ENCODE measurements around the gene NUDT8.
"Not testable (repeated sequence)": the region's sequence is repeated elsewhere in the genome, so short reads cannot be mapped to it uniquely, and the experiment has no call there.

Gene NUDT8

DNA sequence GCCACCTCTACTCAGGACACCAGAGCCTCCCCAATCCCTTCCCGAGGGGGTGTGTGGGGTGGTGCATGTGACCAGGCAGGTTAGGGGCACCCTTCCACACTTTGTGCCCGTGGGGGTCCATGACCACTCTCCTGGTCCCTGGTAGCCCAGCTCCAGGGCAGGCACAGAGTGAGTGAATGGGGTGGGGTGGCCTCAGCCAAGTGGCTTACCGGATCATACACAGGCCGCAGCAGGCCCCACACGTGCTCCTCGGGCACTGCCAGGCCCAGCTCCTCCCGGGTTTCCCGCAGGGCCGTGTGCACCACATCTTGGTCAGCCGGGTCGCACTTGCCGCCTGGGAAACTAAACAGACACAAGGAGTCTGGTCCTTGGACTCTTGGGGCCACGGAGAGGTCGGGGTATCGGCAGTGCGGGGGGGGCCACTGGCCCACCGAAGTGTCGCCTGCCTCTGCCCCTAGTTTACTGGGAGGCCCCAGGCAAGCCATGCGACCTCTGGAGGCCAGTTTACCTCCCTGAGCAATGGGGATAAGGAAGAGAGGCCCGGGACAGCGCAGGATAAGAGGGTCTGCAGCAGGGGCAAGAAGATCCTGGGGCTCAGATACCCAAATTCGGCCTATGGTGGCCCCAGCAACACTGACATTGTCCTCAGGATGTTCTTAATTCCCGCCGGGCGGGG, 889 bp downstream of the NUDT8 start:
- no peak for DNase-seq (ENCODE audit: low read depth in 3 of 3)

DNA sequence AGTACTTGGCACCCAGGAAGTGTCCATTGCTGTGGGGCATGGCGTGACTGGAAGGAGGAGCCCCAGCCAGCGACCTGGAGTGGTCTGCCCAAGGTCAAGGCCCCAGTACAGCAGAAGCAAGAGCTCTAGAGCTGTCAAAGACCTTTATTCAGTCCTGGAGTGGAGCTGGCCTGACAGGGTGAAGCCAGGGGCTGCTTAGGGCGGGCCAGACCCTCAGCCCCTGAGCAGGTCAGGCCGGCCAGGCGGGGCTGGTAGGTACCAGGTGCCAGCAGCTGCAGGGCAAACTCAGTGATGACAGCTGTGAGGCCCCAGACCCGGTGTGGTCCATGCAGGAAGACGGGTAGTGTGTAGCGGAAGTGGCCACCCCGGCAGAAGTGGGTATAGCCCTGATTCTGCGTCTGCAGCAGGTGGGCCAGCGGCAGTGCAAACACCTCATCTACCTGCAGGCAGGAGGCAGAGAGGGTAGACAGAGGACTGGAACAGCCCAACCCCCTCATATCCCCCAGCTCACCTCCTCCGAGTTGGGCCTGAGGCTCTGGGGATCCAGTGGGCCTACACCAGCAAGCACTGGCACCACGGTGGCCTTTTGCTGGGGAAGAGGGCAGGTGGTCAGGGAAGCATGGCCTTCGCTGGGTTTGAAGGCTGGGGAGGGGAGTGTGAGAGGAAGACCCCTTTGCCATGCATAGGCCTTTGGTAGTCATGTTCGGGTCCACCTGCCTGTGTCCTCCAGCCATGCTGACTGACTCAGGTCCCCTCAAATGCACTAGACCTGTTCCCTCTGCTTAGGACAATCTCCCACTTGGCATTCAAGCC, 1.7 kb downstream of the NUDT8 start:
- DNase-seq (ENCODE audit: low read depth in 3 of 3) = no peak

DNA sequence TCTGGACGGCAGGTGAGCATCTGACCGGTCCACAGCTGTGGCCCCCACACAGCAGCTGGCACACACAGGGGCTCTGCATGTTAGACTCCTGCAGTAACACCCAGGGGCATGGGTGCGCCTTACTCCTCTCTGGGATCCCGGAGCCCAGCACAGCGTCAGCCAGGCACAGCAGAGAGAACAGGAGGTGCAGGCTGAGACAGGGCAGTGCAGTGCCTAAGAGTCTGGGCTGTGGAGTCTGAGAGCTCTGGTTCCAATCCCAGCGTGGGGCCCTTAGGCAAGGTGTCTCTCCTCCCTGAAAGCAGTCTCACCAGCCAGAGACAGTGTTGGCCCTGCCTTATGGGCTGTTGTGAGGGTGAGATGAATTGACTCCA, 2.3 kb downstream of the NUDT8 start:
- DNase-seq (ENCODE audit: low read depth in 3 of 3) = no peak

DNA sequence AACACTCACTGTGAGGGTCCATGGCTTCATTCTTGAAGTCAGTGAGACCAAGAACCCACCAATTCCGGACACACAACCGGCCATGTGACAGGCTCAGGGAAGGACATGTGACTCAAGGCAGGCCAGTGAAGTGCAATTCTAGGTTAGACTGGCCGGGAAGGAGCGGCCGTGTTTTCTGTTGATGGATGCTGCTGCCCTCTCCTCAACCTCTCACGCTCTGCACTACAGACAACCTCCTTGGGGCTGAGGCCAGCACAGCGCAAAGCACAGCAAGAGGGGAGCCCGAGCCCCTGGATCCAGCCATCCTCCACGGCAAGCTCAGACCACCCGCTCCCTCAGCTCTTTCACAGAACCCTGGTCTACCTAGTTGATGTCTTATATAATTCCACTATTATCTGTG, 2.8 kb downstream of the NUDT8 start:
- no peak for DNase-seq (ENCODE audit: low read depth in 3 of 3)

DNA sequence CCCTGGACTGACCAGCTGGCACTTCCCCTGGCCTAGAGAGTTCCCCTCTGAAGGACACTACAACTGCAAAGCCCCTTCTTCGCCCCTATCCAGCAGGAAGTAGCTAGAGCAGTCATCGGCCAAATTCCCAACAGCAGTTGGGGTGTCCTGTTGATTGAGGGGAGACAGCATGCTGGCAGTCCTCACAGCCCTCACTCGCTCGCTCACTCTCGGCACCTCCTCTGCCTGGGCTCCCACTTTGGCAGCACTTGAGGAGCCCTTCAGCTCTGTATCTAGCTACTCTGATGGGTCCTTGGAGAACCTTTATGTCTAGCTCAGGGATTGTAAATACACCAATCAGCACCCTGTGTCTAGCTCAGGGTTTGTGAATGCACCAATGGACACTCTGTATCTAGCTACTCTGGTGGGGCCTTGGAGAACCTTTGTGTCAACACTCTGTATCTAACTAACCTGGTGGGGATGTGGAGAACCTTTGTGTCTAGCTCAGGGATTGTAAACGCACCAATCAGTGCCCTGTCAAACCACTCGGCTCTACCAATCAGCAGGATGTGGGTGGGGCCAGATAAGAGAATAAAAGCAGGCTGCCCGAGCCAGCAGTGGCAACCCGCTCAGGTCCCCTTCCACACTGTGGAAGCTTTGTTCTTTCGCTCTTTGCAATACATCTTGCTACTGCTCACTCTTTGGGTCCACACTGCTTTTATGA, 3.5 kb downstream of the NUDT8 start:
- not testable (repeated sequence) for DNase-seq (ENCODE audit: low read depth in 3 of 3)

- not testable (repeated sequence) for DNase-seq (ENCODE audit: low read depth in 3 of 3)
These were observed 5.9 kb downstream of the NUDT8 start for GRCh38 chr11:67623795-67624194.

DNA sequence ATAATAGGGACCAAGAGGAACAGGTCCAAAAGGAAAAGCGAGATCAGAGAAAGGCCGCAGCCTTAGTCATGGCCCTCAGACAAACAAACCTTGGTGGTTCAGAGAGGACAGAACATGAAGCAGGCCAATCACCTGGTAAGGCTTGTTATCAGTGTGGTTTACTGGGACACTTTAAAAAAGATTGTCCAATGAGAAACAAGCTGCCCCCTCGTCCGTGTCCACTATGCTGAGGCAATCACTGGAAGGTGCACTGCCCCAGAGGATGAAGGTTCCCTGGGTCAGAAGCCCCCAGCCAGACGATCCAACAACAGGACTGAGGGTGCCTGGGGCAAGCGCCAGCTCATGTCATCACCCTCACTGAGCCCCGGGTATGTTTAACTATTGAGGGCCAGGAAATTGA, 6.8 kb downstream of the NUDT8 start:
- not testable (repeated sequence) for DNase-seq (ENCODE audit: low read depth in 3 of 3)

DNA sequence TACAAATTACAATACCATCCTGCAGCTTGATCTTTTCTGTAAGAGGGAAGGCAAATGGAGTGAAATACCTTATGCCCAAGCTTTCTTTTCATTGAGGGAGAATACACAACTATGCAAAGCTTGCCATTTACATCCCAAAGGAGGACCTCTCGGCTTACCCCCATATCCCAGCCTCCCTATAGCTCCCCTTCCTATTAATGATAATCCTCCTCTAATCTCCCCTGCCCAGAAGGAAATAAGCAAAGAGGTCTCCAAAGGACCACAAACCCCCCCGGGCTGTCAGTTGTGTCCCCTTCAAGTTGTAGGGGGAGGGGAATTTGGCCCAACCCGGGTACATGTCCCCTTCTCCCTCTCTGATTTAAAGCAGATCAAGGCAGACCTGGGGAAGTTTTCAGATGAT, 7.8 kb downstream of the NUDT8 start:
- DNase-seq (ENCODE audit: low read depth in 3 of 3) = not testable (repeated sequence)

GRCh38 chr11:67620621-67621020, 9.1 kb downstream of the NUDT8 start:
- not testable (repeated sequence) for DNase-seq (ENCODE audit: low read depth in 3 of 3)

GRCh38 chr11:67619683-67620618, 9.8 kb downstream of the NUDT8 start:
- not testable (repeated sequence) for DNase-seq (ENCODE audit: low read depth in 3 of 3)

DNA sequence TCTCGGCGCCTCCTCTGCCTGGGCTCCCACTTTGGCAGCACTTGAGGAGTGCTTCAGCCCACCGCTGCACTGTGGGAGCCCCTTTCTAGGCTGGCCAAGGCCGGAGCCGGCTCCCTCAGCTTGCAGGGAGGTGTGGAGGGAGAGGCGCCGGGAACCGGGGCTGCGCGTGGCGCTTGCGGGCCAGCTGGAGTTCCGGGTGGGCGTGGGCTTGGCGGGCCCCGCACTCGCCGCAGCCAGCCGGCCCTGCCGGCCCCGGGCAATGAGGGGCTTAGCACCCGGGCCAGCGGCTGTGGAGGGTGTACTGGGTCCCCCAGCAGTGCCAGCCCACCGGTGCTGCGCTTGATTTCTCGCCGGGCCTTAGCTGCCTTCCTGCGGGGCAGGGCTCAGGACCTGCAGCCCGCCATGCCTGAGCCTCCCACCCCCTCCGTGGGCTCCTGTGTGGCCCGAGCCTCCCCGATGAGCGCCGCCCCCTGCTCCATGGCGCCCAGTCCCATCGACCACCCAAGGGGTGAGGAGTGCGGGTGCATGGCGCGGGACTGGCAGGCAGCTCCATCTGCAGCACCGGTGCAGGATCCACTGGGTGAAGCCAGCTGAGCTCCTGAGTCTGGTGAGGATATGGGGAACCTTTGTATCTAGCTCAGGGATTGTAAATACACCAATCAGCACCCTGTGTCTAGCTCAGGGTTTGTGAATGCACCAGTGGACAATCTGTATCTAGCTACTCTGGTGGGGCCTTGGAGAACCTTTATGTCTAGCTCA, 10.7 kb downstream of the NUDT8 start:
- DNase-seq (ENCODE audit: low read depth in 3 of 3) = not testable (repeated sequence)

GRCh38 chr11:67617243-67617953, 12.3 kb downstream of the NUDT8 start:
- DNase-seq (ENCODE audit: low read depth in 3 of 3) = no peak

GRCh38 chr11:67616431-67617242, 13.1 kb downstream of the NUDT8 start:
- DNase-seq (ENCODE audit: low read depth in 3 of 3) = no peak

DNA sequence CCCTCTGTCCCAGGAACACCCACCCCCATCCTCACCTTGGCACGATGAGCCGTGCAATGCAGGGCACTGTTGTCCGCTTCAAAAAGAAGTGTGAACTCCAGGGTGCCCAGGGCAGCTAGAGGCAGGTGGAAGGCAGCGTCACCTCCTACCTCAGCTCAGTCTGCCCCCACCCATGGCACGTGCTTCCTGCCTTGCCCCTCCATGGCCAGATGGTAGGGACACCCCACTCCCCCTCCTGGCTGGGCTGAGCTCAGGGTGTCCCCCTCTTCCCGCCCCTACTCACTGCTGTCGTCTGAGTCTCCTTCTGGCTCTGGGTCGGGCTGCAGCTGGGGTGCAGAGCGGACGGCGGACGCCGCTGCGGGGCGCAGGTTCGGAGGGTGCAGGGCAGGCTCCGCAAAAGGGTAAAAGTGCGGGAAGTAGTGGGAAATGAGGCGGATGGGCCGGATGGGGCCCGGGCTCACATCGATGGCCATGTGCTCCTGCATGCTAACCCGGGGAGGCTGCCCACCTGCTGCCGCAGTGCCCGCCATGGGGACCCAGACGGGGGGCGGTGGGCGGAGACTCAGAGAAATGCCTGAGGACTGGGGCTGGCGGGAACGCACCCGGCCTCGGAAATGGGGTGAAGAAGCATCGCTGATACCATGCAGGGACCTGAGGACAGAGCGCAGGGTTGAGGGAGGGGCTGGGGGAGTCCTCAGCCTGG, 13.9 kb downstream of the NUDT8 start:
- DNase-seq (ENCODE audit: low read depth in 3 of 3) = no peak

DNA sequence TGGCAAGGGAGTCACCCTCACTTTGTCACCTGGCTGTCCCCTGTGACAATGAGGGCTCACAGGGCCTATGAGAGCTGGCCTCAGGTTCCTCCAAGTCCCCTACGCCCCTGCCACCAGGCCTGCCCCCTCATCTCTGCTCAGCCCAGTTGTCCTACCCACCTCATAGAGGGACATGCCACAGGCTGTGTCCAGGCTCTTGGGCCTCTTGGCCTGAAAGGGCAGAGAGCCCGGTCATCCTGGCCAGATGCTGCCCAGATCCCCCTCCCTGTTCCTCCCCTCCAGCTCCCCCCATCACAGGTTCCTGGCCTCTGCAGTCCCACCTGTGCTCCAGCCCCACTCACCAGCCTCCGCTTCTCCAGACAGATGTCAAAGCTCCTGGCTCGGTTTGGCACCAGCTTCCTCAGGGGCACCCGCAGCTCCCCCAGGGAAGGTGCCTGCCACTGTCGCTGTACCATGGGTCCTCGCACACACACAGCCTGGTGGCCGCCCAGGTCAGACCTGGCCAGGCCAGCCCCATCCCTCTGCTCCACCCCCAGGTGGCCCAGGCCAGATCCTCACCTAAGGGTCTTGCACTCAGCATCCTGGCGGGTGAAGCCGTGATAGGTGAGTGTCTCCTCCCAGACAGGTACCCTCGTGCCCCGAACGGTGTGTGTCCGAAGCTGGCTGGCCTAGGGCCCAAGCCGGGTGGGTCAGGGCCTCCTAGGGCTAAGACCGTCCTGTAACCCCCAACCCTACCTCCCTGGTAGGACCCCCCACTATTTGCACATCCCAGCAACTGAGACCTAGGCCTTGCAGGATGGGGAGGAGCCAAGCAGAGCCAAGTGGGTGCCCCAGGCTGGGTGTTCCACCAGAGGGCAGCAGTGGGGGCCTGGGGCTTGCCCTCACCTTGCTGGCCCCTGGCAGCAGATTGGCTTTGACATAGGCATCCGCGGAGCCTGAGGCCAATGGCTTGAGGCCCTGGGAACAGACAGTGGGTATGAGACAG, 14.7 kb downstream of the NUDT8 start:
- no peak for DNase-seq (ENCODE audit: low read depth in 3 of 3)

- peak; percentile 67 to 71 (median 70) for DNase-seq (ENCODE audit: low read depth in 3 of 3)
These were observed 15.6 kb downstream of the NUDT8 start for GRCh38 chr11:67613960-67614715.

All from stimulated activated CD4-positive, alpha-beta T cell treated with anti-CD3 and anti-CD28 coated beads, TNF-alpha, amount 100 ng/mL, for 4 hours (primary cell).